Measurements from ENCODE around the gene MIEF2. TPM values are rescaled to one million over a fixed set of nuclear protein-coding genes. Genes with fewer than 3 reads are reported as not detected.

MIEF2 gene
- total RNA-seq, 1 donor from 2014 or later, result 12.2 TPM

DNA sequence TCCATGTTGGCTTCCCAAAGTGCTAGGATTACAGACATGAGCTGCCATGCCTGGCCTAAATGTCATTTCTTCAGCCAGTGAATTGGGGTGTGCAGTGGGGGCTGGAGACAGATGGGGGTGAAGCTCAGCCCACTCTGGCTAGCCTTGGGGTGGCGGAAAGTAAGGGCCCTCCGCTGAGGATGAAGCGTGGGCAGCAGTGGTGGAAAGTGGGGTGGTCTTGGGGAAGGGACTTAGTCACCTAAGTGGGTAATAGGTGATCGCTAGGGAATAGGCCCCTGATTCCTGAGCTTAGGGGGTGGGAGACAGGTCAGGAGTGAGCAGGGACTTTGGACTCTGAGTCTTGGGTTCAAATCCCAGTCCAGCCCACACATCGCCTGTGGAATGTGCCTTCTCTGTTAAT, 32.8 kb upstream of the MIEF2 start:
- no peak for DNase-seq (ENCODE audit: low read depth, low spot score)
- Mint-ChIP-seq H3K9me3 (no peaks in the 10 kb centered on the region), H3K27me3 (ENCODE audit: low read depth) (no peaks in the 10 kb centered on the region), H3K4me1 (peaks cover 68% of the 10 kb centered on the region), H3K4me3 (peak overlapping the region; percentile 96), H3K27ac (ENCODE audit: unreplicated experiment) (no peak overlapping the region), H3K36me3 (ENCODE audit: low read depth) (no peaks in the 10 kb centered on the region)
- TF ChIP-seq, protein P1, sequence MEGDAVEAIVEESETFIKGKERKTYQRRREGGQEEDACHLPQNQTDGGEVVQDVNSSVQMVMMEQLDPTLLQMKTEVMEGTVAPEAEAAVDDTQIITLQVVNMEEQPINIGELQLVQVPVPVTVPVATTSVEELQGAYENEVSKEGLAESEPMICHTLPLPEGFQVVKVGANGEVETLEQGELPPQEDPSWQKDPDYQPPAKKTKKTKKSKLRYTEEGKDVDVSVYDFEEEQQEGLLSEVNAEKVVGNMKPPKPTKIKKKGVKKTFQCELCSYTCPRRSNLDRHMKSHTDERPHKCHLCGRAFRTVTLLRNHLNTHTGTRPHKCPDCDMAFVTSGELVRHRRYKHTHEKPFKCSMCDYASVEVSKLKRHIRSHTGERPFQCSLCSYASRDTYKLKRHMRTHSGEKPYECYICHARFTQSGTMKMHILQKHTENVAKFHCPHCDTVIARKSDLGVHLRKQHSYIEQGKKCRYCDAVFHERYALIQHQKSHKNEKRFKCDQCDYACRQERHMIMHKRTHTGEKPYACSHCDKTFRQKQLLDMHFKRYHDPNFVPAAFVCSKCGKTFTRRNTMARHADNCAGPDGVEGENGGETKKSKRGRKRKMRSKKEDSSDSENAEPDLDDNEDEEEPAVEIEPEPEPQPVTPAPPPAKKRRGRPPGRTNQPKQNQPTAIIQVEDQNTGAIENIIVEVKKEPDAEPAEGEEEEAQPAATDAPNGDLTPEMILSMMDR (conservative IDR thresholded peaks at IDR 0.05), result no peak

DNA sequence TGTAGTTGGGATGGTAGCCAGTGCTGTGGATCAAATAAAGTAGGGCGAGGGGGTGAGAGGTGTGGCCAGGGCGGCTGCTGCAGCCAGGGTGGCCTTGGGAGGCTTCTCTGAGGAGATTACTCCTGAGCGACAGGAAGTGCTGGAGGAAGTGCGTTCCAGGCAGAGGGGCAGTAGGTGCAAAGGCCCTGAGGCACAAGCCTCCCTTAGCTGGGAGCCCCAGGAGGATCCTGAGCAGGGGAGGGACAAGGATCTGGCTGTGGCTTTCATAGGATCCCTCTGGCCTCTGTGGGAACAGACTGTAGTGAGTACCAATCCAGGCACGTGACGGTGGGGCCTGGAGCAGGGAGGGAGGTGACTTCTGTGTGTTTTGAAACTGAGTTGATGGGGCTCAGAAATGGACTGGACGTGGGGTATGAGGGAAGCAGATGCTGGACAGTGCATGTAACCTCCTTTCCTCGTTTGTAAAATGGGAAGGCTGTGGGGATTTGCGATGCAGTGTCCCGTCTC, 32.2 kb upstream of the MIEF2 start:
- Mint-ChIP-seq H3K36me3 (ENCODE audit: low read depth) (no peaks in the 10 kb centered on the region), H3K4me1 (peaks cover 68% of the 10 kb centered on the region), H3K4me3 (peak overlapping the region; percentile 96), H3K27ac (ENCODE audit: unreplicated experiment) (peak overlapping the region; percentile 47), H3K9me3 (no peaks in the 10 kb centered on the region), H3K27me3 (ENCODE audit: low read depth) (no peaks in the 10 kb centered on the region)
- TF ChIP-seq, protein P1 (conservative IDR thresholded peaks at IDR 0.05), result no peak
- no peak for DNase-seq (ENCODE audit: low read depth, low spot score)

DNA sequence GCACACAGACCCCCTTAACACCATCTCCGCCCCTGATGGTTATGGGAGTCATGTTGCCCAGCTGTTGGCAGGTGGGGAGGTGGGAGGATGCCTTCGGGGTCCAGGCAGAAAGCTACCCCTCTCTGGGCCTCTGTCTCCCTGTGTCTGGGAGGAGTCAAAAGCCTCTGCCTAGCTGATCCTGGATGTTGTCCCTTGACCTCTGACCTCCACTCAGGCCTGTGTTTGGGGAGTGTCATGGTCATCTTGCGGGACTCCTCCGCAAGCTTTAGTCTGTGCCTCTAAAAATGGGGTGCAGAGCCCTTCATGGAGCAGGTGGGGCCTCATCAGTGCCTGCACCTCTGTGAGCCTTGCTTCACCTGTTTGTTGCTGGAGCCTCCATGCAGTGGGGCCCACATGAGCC, 31.2 kb upstream of the MIEF2 start:
- H3K27me3 Mint-ChIP-seq (ENCODE audit: low read depth), result no peaks in the 10 kb centered on the region
- TF ChIP-seq, protein P1 (conservative IDR thresholded peaks at IDR 0.05), result no peak
- peak overlapping the region; percentile 72 for H3K4me3 Mint-ChIP-seq
- no peak overlapping the region for H3K27ac Mint-ChIP-seq (ENCODE audit: unreplicated experiment)
- peaks cover 64% of the 10 kb centered on the region for H3K4me1 Mint-ChIP-seq
- H3K36me3 Mint-ChIP-seq (ENCODE audit: low read depth), result no peaks in the 10 kb centered on the region
- no peaks in the 10 kb centered on the region for H3K9me3 Mint-ChIP-seq
- no peak for DNase-seq (ENCODE audit: low read depth, low spot score)

DNA sequence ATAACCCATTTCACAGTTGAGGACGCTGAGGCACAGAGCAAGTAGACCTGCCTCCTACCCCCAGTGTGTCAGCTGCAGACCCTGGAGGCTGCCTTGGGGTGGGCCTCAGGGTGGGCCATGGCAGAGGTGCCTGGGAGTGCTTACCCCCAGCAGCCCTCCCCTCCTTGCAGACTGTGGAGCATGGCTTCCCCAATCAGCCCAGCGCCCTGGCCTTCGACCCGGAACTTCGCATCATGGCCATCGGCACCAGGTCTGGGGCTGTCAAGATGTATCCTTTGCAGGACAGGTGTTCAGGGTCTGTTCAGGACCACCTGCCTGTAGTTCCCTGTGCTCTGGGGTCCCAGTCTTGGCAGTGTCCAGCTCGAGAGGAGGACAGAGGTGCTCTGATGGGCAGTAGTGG, 30.7 kb upstream of the MIEF2 start:
- H3K27me3 Mint-ChIP-seq (ENCODE audit: low read depth), result no peaks in the 10 kb centered on the region
- H3K36me3 Mint-ChIP-seq (ENCODE audit: low read depth), result no peaks in the 10 kb centered on the region
- no peak overlapping the region for H3K27ac Mint-ChIP-seq (ENCODE audit: unreplicated experiment)
- DNase-seq (ENCODE audit: low read depth, low spot score), result no peak
- TF ChIP-seq, protein P1 (conservative IDR thresholded peaks at IDR 0.05), result no peak
- peak overlapping the region; percentile 72 for H3K4me3 Mint-ChIP-seq
- no peaks in the 10 kb centered on the region for H3K9me3 Mint-ChIP-seq
- peaks cover 59% of the 10 kb centered on the region for H3K4me1 Mint-ChIP-seq

DNA sequence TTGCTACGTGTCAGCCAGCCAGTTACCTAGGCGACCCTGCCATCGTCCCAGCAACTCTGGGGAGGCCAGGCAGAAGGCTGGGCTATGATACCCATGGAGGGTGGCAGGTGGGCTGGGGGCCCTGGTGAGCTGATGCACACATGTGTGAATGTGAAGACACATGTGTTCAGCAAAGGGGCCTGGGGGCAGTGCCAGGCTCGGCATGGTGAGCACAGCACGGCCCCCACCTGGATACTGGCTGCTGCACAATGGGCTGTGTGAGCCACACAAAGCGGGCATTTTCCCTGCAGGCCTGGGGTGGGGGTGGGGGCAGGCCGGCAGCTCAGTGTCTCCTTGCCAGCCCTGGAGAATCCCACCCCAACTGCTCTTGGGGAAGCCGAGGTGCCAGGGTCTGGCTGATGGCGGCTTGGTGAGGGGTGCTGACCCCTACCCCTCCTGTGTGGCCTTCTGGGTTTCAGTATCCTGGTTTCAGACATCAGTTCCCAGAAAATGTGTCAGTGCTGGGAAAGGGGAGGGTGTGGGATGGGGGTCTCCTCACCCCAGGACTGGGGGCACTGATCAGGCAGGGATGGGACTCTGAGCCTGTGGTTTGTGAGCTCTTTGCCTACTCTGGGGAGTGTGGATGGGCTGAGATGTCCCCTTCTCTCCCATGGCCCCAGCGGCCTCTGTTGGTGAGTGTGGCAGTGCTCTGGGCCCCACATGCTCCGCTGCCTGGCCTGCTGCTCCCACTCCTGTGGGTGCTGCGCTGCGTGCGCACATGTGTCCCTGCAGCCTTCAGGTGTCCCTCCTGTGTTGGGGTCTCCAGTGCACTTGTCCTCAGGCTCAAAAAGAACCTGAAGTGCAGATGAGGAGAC, 29.9 kb upstream of the MIEF2 start:
- H3K4me1 Mint-ChIP-seq, result peaks cover 56% of the 10 kb centered on the region
- no peak for DNase-seq (ENCODE audit: low read depth, low spot score)
- peak overlapping the region; percentile 72 for H3K4me3 Mint-ChIP-seq

More for the DNA sequence above, 29.9 kb upstream of the MIEF2 start:
- Mint-ChIP-seq H3K9me3 (no peaks in the 10 kb centered on the region), H3K36me3 (ENCODE audit: low read depth) (no peaks in the 10 kb centered on the region), H3K27ac (ENCODE audit: unreplicated experiment) (peak overlapping the region; percentile 87), H3K27me3 (ENCODE audit: low read depth) (no peaks in the 10 kb centered on the region)
- TF ChIP-seq, protein P1 (conservative IDR thresholded peaks at IDR 0.05), result no peak
